Skeletal muscle satellite cell (primary cell): ENCODE measurements around the gene PFDN1. TPM values are rescaled to one million over a fixed set of nuclear protein-coding genes. Genes with fewer than 3 reads are reported as not detected.
"Not testable (repeated sequence)": the region's sequence is repeated elsewhere in the genome, so short reads cannot be mapped to it uniquely, and the experiment has no call there.

Source experiments
- H3K27me3 ChIP-seq: 2 replicates; pipeline ENCODE4 v1.7.0; 2013; ENCODE audit warnings: low read length; ENCODE audit not compliant: control insufficient read depth, insufficient read depth
- H3K36me3 ChIP-seq: 2 replicates; pipeline ENCODE4 v1.7.0; 2013; ENCODE audit warnings: mild to moderate bottlenecking, control low read depth, low read length; ENCODE audit not compliant: insufficient read depth
- H3K4me1 ChIP-seq: 2 replicates; pipeline ENCODE4 v1.7.0; 2013; ENCODE audit warnings: low read length; ENCODE audit not compliant: control insufficient read depth, insufficient read depth
- H3K4me2 ChIP-seq: 2 replicates; pipeline ENCODE4 v1.7.0; 2013; ENCODE audit warnings: mild to moderate bottlenecking, low read length
- H3K4me3 ChIP-seq: 2 replicates; pipeline ENCODE4 v1.7.0; 2013; ENCODE audit warnings: low read length
- H3K9ac ChIP-seq: 2 replicates; pipeline ENCODE4 v1.7.0; 2013; ENCODE audit warnings: mild to moderate bottlenecking, low read depth, low read length, moderate library complexity
- H3K9me3 ChIP-seq: replicated peaks from 2 replicates; pipeline ENCODE4 v1.7.0; 2013; ENCODE audit warnings: mild to moderate bottlenecking, control low read depth, low read length
- total RNA-seq: library from RNA; depleted of rRNA; stranded (reverse); fragments of >200 nt; gene quantifications from 2 replicates; pipeline ENCODE4 v1.2.3, GENCODE V29; 2012; rRNA removed

PFDN1 gene
- total RNA-seq: 64.4 and 70.6 TPM in 2 replicates

- Histone ChIP-seq H3K4me3 (peak within 1 kb of the TSS; percentile 86), H3K27me3 (no peaks in the 10 kb centered on the region), H3K4me2 (peak within 1 kb of the TSS; percentile 84), H3K4me1 (peaks cover 30% of the 10 kb centered on the region), H3K36me3 (peaks cover 3% of the 10 kb centered on the region), H3K9me3 (no peaks in the 10 kb centered on the region), H3K9ac (peak within 1 kb of the TSS; percentile 96)
Observed at GRCh38 chr5:140302786-140303639, at the start of gene PFDN1. Gene PFDN1 (minus strand): TSS chr5:140303101. CDS start chr5:140303073, 28 bp downstream.

- no peak overlapping the region for H3K4me3 ChIP-seq
- no peaks in the 10 kb centered on the region for H3K9me3 ChIP-seq
- H3K27me3 ChIP-seq: no peaks in the 10 kb centered on the region
- no peak overlapping the region for H3K4me2 ChIP-seq
- no peak overlapping the region for H3K9ac ChIP-seq
- no peaks in the 10 kb centered on the region for H3K36me3 ChIP-seq
- H3K4me1 ChIP-seq: peaks cover 7% of the 10 kb centered on the region
Observed at GRCh38 chr5:140351609-140352334, 48.9 kb upstream of the PFDN1 start.

GRCh38 chr5:140349244-140349643 is 46.3 kb upstream of the PFDN1 start:
- no peak overlapping the region for H3K4me2 ChIP-seq
- H3K4me1 ChIP-seq: peaks cover 23% of the 10 kb centered on the region
- H3K4me3 ChIP-seq: no peak overlapping the region
- H3K27me3 ChIP-seq: no peaks in the 10 kb centered on the region
- no peak overlapping the region for H3K9ac ChIP-seq
- H3K9me3 ChIP-seq: no peaks in the 10 kb centered on the region
- H3K36me3 ChIP-seq: peaks cover under 1% of the 10 kb centered on the region

GRCh38 chr5:140348104-140348503 is 45.2 kb upstream of the PFDN1 start:
- no peak overlapping the region for H3K4me3 ChIP-seq
- H3K9ac ChIP-seq: no peak overlapping the region
- H3K27me3 ChIP-seq: no peaks in the 10 kb centered on the region
- peaks cover 7% of the 10 kb centered on the region for H3K36me3 ChIP-seq
- no peaks in the 10 kb centered on the region for H3K9me3 ChIP-seq
- no peak overlapping the region for H3K4me2 ChIP-seq
- peaks cover 27% of the 10 kb centered on the region for H3K4me1 ChIP-seq

GRCh38 chr5:140347360-140347759 is 44.5 kb upstream of the PFDN1 start:
- Histone ChIP-seq H3K36me3 (peaks cover 11% of the 10 kb centered on the region), H3K4me2 (peak overlapping the region; percentile 90), H3K4me1 (peaks cover 34% of the 10 kb centered on the region), H3K9ac (peak overlapping the region; percentile 82), H3K4me3 (no peak overlapping the region), H3K9me3 (no peaks in the 10 kb centered on the region), H3K27me3 (no peaks in the 10 kb centered on the region)

- peak within 1 kb of the TSS; percentile 90 for H3K4me2 ChIP-seq
- peaks cover 42% of the 10 kb centered on the region for H3K4me1 ChIP-seq
Observed at GRCh38 chr5:140346348-140347221, 43.7 kb upstream of the PFDN1 start, which contains the start of gene HBEGF. Gene HBEGF (minus strand): TSS chr5:140346603. CDS start chr5:140346328, 275 bp downstream.

GRCh38 chr5:140345919-140346347 is 43.0 kb upstream of the PFDN1 start:
- peak overlapping the region; percentile 82 for H3K9ac ChIP-seq
- H3K4me3 ChIP-seq: peak overlapping the region; percentile 80
- peak overlapping the region; percentile 90 for H3K4me2 ChIP-seq
- H3K9me3 ChIP-seq: no peaks in the 10 kb centered on the region
- H3K4me1 ChIP-seq: peaks cover 47% of the 10 kb centered on the region
- H3K36me3 ChIP-seq: peaks cover 24% of the 10 kb centered on the region
- no peaks in the 10 kb centered on the region for H3K27me3 ChIP-seq

More at GRCh38 chr5:140346348-140347221, 43.7 kb upstream of the PFDN1 start, which contains the start of gene HBEGF:
- Histone ChIP-seq H3K27me3 (no peaks in the 10 kb centered on the region), H3K9ac (peak within 1 kb of the TSS; percentile 82), H3K36me3 (peaks cover 19% of the 10 kb centered on the region), H3K4me3 (peak within 1 kb of the TSS; percentile 80), H3K9me3 (no peaks in the 10 kb centered on the region)

GRCh38 chr5:140344683-140345423 is 42.0 kb upstream of the PFDN1 start:
- H3K4me2 ChIP-seq: peak overlapping the region; percentile 90
- H3K36me3 ChIP-seq: peaks cover 28% of the 10 kb centered on the region
- H3K27me3 ChIP-seq: no peaks in the 10 kb centered on the region
- H3K9ac ChIP-seq: peak overlapping the region; percentile 82
- peaks cover 49% of the 10 kb centered on the region for H3K4me1 ChIP-seq
- no peaks in the 10 kb centered on the region for H3K9me3 ChIP-seq
- peak overlapping the region; percentile 80 for H3K4me3 ChIP-seq

GRCh38 chr5:140343849-140344248 is 40.9 kb upstream of the PFDN1 start:
- H3K36me3 ChIP-seq: peaks cover 35% of the 10 kb centered on the region
- not testable (repeated sequence) for H3K4me3 ChIP-seq, H3K27me3 ChIP-seq, H3K9ac ChIP-seq, H3K9me3 ChIP-seq
- H3K4me1 ChIP-seq: peaks cover 49% of the 10 kb centered on the region
- H3K4me2 ChIP-seq: peak overlapping the region; percentile 90

- no peaks in the 10 kb centered on the region for H3K27me3 ChIP-seq
- H3K4me3 ChIP-seq: no peak overlapping the region
- H3K9ac ChIP-seq: no peak overlapping the region
- H3K4me1 ChIP-seq: peaks cover 58% of the 10 kb centered on the region
- H3K4me2 ChIP-seq: no peak overlapping the region
- no peaks in the 10 kb centered on the region for H3K9me3 ChIP-seq
- peaks cover 36% of the 10 kb centered on the region for H3K36me3 ChIP-seq
Observed at GRCh38 chr5:140342896-140343295, 40.0 kb upstream of the PFDN1 start.
